ENCODE results near the gene AGPAT1. TPM values are rescaled to one million over a fixed set of nuclear protein-coding genes. Genes with fewer than 3 reads are reported as not detected.
A peak's percentile ranks its signal among the peaks of the same experiment; 100 is the strongest.

The AGPAT1 gene, protein sequence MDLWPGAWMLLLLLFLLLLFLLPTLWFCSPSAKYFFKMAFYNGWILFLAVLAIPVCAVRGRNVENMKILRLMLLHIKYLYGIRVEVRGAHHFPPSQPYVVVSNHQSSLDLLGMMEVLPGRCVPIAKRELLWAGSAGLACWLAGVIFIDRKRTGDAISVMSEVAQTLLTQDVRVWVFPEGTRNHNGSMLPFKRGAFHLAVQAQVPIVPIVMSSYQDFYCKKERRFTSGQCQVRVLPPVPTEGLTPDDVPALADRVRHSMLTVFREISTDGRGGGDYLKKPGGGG
- polyA plus RNA-seq (2011; rRNA removed) (40.6 and 50.0 TPM in 2 replicates), polyA plus RNA-seq (2017; fragmentation: RNase III; extraction: RNeasy Plus Mini Kit Qiagen cat#74134 plus additional on column Dnase treatment) (28.7 to 30.0 TPM (median 29.4 TPM) in 3 replicates), polyA minus RNA-seq (2011; rRNA and poly(A)+ RNA removed) (85.6 and 105 TPM in 2 replicates)
- 47.2 and 63.8 TPM in 2 replicates for polyA plus RNA-seq (2012; cell fraction: cytosol; rRNA removed)
- 51.0 and 53.0 TPM in 2 replicates for polyA plus RNA-seq (2012; cell fraction: nucleus; rRNA removed)

DNA sequence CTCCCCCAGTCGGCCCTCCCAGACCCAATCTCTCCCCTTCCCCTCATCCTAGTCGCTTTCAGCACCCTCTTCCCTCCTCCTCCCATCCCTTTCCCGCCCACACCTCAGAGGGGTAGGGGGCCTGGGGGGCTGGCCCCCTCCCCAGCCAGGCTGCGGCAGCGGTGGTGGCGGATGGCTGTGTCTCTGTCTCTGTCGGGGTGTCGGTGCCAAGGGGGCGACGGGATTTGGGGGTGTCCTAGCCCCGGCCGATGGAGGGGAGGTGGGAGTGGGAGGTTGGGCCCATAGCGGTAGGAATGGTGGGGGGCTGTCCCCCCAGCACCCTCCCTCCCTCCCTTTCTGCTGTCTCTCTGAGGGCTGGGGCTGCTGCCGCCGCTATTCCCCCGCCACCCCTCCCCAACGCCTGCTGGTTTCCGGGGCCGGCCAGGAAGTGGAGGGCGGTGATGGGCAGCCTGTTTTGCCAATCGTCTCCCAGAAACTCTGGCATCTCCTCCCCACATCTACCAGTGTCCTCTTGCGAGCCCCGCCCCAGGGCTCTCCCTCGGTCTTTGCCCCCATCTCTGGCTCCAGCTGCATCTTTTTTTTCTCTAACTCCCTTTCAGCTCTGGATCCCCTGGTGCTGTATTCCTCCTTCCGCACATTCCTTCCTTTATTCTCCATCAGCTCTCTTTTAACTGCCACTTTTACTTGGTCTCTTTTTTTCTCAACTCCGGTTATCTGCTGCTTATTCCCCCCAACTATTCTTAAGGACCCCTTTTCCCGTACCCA lies at the start of gene AGPAT1:
AGPAT1 (minus strand) TSS at position 374 of the 765 bp plus-strand sequence. CDS start 4,588 bp downstream, outside the sequence.
- Histone ChIP-seq H3K4me1 (peaks cover 20% of the 10 kb centered on the region), H3K27ac (peak within 1 kb of the TSS; percentile 97 to 99), H3K4me3 (peak within 1 kb of the TSS; percentile 100), H3K4me2 (peak within 1 kb of the TSS; percentile 93), H3K9me3 (no peaks in the 10 kb centered on the region)
- DNase-seq (ENCODE audit: low read depth in 1 of 2, low spot score in 1 of 2) (peak; percentile 90 to 93), FAIRE-seq (no peak), ATAC-seq (peak; percentile 71 to 79)
- POLR2A ChIA-PET, result interaction anchor here (0.5 to 2.5 kb wide), 4 partner anchors 20 to 269 kb away, joined by 3 to 24 read pairs (median 7); partner anchors contain the start of gene ATF6B
- CTCF ChIA-PET, result interaction anchor here (1.1 to 1.4 kb wide), 2 partner anchors 21 to 57 kb away, joined by 3 read pairs; no protein-coding TSS in a partner anchor
- peak; percentile 40 for TF ChIP-seq POLR2A (IDR thresholded peaks at IDR 0.05; ENCODE audit: low read length)
- TF ChIP-seq, protein P1, sequence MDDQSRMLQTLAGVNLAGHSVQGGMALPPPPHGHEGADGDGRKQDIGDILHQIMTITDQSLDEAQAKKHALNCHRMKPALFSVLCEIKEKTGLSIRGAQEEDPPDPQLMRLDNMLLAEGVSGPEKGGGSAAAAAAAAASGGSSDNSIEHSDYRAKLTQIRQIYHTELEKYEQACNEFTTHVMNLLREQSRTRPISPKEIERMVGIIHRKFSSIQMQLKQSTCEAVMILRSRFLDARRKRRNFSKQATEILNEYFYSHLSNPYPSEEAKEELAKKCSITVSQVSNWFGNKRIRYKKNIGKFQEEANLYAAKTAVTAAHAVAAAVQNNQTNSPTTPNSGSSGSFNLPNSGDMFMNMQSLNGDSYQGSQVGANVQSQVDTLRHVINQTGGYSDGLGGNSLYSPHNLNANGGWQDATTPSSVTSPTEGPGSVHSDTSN (IDR thresholded peaks at IDR 0.05), result peak; percentile 96
- no peak for TF ChIP-seq POLR2AphosphoS2 (conservative IDR thresholded peaks at IDR 0.05; ENCODE audit: low read length)
- TF ChIP-seq, protein P2, sequence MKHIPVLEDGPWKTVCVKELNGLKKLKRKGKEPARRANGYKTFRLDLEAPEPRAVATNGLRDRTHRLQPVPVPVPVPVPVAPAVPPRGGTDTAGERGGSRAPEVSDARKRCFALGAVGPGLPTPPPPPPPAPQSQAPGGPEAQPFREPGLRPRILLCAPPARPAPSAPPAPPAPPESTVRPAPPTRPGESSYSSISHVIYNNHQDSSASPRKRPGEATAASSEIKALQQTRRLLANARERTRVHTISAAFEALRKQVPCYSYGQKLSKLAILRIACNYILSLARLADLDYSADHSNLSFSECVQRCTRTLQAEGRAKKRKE (CRISPR knock-in tag; IDR thresholded peaks at IDR 0.05; ENCODE audit: low read depth), result no peak
- TF ChIP-seq, protein P3, sequence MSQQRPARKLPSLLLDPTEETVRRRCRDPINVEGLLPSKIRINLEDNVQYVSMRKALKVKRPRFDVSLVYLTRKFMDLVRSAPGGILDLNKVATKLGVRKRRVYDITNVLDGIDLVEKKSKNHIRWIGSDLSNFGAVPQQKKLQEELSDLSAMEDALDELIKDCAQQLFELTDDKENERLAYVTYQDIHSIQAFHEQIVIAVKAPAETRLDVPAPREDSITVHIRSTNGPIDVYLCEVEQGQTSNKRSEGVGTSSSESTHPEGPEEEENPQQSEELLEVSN (IDR thresholded peaks at IDR 0.05; ENCODE audit: borderline replicate concordance, low read depth), result no peak
- peak; percentile 32 to 56; a peak in 1 of 5 replicates for TF ChIP-seq JUN (IDR thresholded peaks at IDR 0.05)
- TF ChIP-seq MYC (IDR thresholded peaks at IDR 0.05; ENCODE audit: borderline replicate concordance, low read length), result no peak
- TF ChIP-seq, protein P4, sequence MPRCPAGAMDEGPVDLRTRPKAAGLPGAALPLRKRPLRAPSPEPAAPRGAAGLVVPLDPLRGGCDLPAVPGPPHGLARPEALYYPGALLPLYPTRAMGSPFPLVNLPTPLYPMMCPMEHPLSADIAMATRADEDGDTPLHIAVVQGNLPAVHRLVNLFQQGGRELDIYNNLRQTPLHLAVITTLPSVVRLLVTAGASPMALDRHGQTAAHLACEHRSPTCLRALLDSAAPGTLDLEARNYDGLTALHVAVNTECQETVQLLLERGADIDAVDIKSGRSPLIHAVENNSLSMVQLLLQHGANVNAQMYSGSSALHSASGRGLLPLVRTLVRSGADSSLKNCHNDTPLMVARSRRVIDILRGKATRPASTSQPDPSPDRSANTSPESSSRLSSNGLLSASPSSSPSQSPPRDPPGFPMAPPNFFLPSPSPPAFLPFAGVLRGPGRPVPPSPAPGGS (IDR thresholded peaks at IDR 0.05), result peak; percentile 37; the same call in 1 of the 3 replicates
- 8% methylated on average over 10 of the region's 27 CpGs for WGBS (ENCODE audit: missing lambda C conversion rate)

DNA sequence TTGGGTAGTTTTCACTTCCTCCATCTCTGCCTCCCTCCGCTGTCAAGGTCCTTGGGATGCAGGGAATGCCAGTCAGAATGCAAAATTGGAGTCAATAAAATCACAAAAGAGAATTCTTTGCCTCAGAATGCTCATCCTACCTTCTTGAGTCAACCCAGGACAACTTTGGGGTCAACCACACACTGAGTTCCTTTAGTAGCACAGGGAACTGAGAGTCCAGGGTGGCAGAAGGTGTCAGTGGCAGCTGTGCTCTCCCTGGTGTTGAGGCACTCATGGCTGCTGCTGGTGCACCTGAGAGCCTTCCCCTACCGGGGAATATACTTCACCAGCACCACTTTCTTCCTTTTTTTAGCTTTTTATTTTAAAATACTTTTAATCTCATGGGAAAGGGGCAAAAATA lies 48.8 kb upstream of the AGPAT1 start:
- no peak overlapping the region for H3K27ac ChIP-seq
- no peaks in the 10 kb centered on the region for H3K4me1 ChIP-seq
- no peak for DNase-seq (ENCODE audit: low read depth in 1 of 2, low spot score in 1 of 2)
- no peaks in the 10 kb centered on the region for H3K9me3 ChIP-seq
- no peak overlapping the region for H3K4me2 ChIP-seq
- CTCF ChIA-PET, result no interaction called here
- FAIRE-seq, result no peak
- no peak for ATAC-seq
- WGBS (ENCODE audit: missing lambda C conversion rate), result 49% methylated on average over 2 of the region's 2 CpGs
- H3K4me3 ChIP-seq, result no peak overlapping the region
- POLR2A ChIA-PET, result no interaction called here
- TF ChIP-seq FOXS1 (CRISPR knock-in tag; IDR thresholded peaks at IDR 0.05) (no peak), RARB (CRISPR knock-in tag; IDR thresholded peaks at IDR 0.05) (no peak), JUN (IDR thresholded peaks at IDR 0.05) (no peak), FOSB (CRISPR knock-in tag; IDR thresholded peaks at IDR 0.05) (no peak), FOSL2 (IDR thresholded peaks at IDR 0.05) (no peak), FOSL2 (CRISPR knock-in tag; IDR thresholded peaks at IDR 0.05) (no peak), POLR2AphosphoS2 (conservative IDR thresholded peaks at IDR 0.05; ENCODE audit: low read length) (no peak)
- TF ChIP-seq, protein P5, sequence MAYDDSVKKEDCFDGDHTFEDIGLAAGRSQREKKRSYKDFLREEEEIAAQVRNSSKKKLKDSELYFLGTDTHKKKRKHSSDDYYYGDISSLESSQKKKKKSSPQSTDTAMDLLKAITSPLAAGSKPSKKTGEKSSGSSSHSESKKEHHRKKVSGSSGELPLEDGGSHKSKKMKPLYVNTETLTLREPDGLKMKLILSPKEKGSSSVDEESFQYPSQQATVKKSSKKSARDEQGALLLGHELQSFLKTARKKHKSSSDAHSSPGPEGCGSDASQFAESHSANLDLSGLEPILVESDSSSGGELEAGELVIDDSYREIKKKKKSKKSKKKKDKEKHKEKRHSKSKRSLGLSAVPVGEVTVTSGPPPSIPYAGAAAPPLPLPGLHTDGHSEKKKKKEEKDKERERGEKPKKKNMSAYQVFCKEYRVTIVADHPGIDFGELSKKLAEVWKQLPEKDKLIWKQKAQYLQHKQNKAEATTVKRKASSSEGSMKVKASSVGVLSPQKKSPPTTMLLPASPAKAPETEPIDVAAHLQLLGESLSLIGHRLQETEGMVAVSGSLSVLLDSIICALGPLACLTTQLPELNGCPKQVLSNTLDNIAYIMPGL (CRISPR knock-in tag; IDR thresholded peaks at IDR 0.05; ENCODE audit: borderline replicate concordance), result no peak
